HG03103 (cell line): ENCODE results near the gene IL20RB.

Experiments
- ATAC-seq: cut with Tn5 transposase; IDR thresholded peaks from one replicate; pipeline ENCODE4 v1.9.1; 2021; ENCODE audit warnings: low read depth; ENCODE audit not compliant: unreplicated experiment

IL20RB gene

DNA sequence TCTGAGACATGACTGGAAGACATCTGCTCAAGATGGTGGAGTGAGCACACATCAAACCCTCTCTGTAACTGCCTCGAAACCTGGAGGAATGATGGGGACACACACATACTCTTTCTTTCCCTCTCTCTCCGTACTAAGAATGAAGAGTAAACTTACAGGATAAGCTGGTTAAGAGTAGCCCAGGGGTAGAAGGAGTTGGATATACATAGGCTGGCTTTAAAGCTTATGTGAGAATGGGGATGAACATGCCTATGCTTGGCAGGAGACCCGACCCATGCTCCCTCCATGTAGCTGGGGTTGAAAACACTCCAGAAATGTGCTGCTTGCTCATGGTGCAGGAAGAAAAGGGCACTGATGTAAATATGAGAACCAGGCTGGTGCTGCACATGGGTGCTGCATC lies 68.9 kb downstream of the IL20RB start:
- no peak for ATAC-seq

DNA sequence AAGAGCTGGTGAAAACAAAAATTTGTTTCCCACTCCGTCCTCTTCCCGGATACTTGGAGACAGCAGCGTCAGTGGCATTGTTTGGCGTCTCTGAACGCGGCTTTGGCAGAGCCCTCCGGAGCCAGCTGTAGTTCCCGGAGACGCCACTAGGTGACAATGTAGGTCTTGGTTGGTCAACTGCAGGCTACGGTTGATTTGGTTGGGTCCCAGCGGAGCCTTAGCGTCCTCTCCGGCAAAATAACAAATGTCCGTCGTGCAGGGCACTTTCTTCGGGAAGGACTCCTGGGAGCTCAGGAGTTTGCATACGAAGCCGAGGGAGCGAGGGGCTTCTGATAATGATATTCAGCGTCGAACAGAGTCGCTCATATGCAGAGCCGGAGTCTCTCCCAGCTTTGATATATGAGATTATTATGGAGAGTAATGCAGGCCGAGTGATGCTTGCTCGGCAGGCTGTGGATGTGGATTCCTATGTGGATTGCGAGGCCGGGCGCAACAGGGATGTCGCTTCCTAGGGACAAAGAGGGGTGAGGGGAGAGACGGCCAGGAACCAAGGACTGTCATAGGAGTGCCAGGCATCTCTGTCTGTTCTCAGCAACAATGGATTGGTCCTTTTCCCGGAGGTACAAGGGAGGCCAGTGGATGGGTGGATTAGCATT lies 74.8 kb downstream of the IL20RB start:
- ATAC-seq, result peak; percentile 76

DNA sequence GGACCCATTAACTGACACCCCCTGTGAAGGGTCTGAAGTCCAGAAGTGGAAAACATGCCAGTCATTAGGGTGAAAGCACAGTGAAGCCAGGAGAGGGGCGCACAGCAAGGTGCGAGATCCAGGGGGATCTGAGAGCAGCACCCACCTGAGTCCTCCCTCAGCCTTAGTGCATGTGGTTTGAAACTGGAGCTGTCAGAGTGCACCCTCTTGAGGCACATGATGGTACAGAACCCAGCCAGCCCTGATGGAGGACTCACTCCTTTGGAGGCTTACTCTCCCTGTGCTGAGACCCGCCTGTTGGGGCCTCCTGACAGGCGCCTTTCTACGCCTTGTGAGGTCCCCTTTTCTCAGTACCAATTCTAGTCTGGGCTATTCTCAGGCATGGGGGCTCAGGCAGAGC lies 77.8 kb downstream of the IL20RB start:
- ATAC-seq, result no peak

DNA sequence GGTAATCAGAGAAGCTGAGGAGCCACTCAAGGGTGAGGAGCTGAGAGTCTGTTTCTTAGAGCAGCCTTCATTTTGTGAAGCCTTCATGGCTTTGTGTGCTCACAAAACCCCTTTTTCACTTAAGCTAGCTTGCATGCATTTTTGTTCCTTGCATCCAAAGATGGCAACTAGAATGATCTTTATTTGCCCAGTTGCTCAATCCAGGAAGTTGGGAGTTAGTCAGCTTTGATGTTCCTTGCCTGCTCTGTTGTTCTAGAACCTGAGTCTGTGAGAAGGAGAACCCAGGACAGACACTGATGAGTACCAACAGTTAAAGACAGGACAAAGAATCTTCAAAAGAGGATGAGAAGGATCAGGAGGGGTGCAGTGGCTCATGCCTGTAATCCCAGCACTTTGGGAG lies 81.8 kb downstream of the IL20RB start:
- ATAC-seq, result no peak

DNA sequence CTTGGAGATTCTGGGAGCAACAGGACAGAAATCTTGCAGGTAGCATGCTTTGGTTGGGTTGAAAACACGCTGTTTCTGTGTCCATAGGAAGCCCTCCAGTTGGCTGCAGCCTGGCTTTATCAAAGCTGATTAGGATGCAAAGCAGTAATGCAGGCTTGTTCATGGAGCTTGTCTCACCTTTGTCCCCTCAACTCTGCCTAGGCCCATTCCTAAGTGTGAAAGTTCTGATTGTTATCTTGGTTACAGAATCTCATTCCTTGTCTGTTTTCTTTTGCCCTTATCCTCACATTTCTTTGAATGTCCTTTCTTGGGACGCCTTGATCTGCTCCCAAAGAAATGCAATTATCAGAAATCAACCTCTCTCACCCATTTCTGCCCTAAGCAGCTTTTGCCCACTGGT lies 83.5 kb downstream of the IL20RB start:
- ATAC-seq, result no peak

DNA sequence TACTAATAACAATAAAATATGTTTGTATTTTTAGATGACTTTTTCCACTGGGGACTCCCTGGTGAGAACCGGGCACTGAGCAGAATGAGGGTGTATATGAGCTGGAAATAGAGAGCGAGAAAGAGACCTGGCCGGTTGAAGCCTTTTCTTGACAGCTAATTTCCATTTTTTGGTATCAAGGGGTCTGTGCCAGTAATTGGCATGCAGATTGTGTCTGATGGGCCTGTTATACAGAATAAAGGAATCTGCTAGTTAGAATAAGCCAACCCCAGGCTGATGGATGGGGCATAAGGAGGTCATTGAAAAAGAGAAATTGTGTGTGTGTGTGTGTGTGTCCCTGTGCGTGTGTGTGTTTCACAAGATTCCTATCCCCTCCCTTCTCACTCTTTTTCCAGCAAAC lies 83.9 kb downstream of the IL20RB start:
- no peak for ATAC-seq

DNA sequence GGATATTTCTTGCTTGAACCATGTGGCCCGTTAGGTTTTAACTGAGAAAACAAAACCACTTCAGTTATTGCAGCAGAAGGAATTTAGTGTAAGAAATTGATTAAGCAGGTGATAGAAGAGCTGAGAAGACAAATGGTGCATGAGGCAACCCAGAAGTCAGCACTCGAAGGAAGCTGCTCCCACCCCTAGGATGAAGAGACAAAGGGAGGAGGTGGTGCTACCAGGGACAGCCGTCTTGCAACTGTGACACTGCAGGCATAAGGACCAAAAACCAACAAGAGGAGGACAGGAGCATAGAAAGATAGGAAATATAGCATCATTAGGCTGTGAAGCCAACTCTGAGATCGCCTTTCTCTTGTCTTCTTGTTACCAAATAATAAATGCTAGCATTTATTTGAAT lies 89.0 kb downstream of the IL20RB start:
- ATAC-seq, result no peak

DNA sequence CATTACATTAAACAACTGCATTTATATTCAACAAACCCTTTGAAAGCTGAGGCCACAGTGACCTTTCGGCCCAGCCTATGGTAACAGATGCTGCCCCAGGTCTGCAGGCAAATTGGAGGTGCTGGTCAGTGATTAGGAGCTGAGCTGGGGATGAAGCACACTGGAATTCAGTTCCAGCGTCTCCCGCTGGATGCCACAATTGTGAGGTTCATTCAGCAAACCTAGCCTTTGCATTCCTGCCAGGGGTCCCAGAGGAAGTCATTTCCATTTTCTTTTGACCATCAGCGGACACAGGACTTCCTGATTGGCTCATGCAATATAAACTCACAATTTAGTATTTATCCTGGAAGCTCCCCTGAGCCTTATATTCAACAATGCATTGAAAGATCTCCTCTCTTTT lies 89.5 kb downstream of the IL20RB start:
- ATAC-seq, result no peak

DNA sequence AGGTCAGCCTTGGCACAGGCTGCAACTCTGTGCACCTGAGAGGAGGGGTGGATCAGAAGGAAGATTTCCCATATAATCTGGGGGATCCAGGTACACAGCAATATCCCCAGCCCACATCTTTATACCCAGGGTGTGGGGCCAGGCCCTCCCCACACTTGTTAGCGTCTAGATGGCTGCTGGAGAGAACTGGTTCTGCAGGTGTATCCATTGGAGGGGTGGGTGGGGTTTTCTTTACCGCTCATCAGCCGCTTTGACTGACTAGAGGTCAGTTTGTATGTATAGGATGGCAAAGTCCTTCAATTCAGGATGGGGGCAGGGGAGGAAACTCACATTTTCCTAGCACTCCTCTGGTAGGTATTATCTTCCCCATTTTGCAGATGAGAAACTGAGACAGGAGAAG lies 92.5 kb downstream of the IL20RB start:
- ATAC-seq, result no peak

DNA sequence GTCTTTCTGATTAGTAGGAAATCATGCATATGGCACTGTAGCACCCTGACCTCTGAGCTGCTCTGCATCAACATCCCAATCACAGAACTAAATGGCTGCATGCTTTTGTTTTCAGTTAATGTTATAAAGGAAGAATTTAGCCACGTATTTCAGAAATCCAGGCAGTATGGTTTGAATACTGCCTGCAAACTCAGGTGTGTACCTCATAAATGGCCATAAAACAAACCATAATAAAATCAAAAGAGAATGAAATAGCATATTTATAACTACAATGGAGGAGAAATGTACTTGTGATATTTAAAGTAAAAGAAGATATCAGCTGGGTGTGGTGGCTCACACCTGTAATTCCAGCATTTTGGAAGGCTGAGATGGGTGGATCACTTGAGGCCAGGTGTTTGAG lies 94.5 kb downstream of the IL20RB start:
- ATAC-seq, result no peak
